ENCODE data around the gene ZNF142. TPM values are rescaled to one million over a fixed set of nuclear protein-coding genes. Genes with fewer than 3 reads are reported as not detected.

The ZNF142 gene
- total and polyA plus RNA-seq, 9 of the 15 experiments (the other 6 are each of a cell fraction or from before 2014, with no cell fraction given), result 0.50 to 26.1 (median 4.5) TPM

DNA sequence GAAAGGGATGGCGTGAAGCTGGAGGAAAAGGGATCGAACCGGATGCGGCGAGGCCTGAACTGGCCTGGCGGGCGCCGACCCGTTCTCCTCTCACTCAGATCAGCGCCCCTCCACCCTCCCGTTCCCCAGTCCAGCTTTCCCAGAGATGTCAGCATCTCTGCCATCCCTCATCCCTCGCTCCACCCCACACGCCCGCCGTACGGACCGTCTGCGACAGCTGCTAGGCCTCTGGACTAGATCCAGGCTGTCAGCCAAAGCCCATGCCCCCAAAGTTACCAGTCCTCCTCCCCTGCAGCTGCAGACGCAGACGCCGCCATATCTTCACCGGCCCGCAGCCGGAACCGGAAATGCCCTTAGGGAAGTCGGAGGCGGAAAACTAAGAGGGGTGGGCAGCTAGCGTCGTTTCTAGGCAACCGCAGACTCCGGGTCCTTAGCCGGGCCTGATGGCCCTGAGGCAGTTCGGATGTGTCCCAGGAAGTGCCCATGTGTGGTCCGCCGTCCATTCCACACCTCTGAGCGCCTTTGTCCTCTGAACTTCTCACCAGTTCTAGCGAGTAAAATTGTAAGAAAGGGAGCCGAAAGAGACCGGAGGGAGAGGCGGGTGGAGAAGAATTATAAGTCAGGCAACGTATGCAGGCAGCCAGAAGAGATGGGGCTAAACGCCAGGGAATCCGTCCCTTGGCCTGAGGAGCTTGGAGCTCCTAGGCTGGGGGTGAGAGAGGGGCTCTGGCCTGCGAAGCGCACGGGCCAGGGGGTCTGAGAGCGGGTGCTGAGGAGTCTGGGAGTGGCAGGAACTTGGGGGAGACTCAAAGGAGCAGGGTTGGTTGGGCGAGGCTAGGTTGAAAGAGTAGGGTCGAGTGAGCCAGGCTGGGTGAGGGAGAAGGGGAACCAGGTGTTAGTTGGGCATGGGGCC is 12.5 kb upstream of the ZNF142 start, which contains the start of the genes RNF25 and STK36:
Gene RNF25, minus strand, starts transcription at position 349 of the 913 bp plus-strand sequence. Its CDS starts 32 bp downstream, at position 317.
Gene STK36, plus strand, starts transcription at position 433 of the 913 bp plus-strand sequence. CDS start 744 bp downstream, outside the sequence.
- DNase-seq (ENCODE audit: extremely low read depth in 1 of 4, low spot score in 3 of 4), result peak; percentile 66 to 84 (median 76)
- TF ChIP-seq ZFP30 (CRISPR knock-in tag; IDR thresholded peaks at IDR 0.05; ENCODE audit: borderline replicate concordance) (no peak), PHTF2 (CRISPR knock-in tag; IDR thresholded peaks at IDR 0.05) (no peak), CREBBP (IDR thresholded peaks at IDR 0.05; ENCODE audit: low read depth, low read length) (no peak), ZBTB7A (IDR thresholded peaks at IDR 0.05; ENCODE audit: borderline replicate concordance, control insufficient read depth, low read depth, low read length) (peak; percentile 10; the same call in 1 of the 2 replicates), MIER1 (IDR thresholded peaks at IDR 0.05; ENCODE audit: low read depth) (no peak), PML (IDR thresholded peaks at IDR 0.05; ENCODE audit: low read length) (peak; percentile 25; the same call in 1 of the 2 replicates), ZNF583 (CRISPR knock-in tag; IDR thresholded peaks at IDR 0.05) (no peak), KAT7 (CRISPR knock-in tag; IDR thresholded peaks at IDR 0.05; ENCODE audit: borderline replicate concordance) (no peak), ETS2 (tag; IDR thresholded peaks at IDR 0.05; ENCODE audit: borderline replicate concordance, poor library complexity, severe bottlenecking) (no peak), ZNF133 (CRISPR knock-in tag; IDR thresholded peaks at IDR 0.05) (no peak), ASH1L (IDR thresholded peaks at IDR 0.05; ENCODE audit: borderline replicate concordance, low read depth, partially characterized antibody) (no peak), MEF2D (tag; conservative IDR thresholded peaks at IDR 0.05; ENCODE audit: low read depth) (no peak), SRSF3 (IDR thresholded peaks at IDR 0.05; ENCODE audit: insufficient read depth, low read length) (no peak), ZNF12 (CRISPR knock-in tag; IDR thresholded peaks at IDR 0.05) (no peak)
- TF ChIP-seq, protein P1, sequence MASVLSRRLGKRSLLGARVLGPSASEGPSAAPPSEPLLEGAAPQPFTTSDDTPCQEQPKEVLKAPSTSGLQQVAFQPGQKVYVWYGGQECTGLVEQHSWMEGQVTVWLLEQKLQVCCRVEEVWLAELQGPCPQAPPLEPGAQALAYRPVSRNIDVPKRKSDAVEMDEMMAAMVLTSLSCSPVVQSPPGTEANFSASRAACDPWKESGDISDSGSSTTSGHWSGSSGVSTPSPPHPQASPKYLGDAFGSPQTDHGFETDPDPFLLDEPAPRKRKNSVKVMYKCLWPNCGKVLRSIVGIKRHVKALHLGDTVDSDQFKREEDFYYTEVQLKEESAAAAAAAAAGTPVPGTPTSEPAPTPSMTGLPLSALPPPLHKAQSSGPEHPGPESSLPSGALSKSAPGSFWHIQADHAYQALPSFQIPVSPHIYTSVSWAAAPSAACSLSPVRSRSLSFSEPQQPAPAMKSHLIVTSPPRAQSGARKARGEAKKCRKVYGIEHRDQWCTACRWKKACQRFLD (CRISPR knock-in tag; IDR thresholded peaks at IDR 0.05), result no peak
- TF ChIP-seq, protein P2, sequence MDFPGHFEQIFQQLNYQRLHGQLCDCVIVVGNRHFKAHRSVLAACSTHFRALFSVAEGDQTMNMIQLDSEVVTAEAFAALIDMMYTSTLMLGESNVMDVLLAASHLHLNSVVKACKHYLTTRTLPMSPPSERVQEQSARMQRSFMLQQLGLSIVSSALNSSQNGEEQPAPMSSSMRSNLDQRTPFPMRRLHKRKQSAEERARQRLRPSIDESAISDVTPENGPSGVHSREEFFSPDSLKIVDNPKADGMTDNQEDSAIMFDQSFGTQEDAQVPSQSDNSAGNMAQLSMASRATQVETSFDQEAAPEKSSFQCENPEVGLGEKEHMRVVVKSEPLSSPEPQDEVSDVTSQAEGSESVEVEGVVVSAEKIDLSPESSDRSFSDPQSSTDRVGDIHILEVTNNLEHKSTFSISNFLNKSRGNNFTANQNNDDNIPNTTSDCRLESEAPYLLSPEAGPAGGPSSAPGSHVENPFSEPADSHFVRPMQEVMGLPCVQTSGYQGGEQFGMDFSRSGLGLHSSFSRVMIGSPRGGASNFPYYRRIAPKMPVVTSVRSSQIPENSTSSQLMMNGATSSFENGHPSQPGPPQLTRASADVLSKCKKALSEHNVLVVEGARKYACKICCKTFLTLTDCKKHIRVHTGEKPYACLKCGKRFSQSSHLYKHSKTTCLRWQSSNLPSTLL (IDR thresholded peaks at IDR 0.05), result no peak
- TF ChIP-seq, protein P3, sequence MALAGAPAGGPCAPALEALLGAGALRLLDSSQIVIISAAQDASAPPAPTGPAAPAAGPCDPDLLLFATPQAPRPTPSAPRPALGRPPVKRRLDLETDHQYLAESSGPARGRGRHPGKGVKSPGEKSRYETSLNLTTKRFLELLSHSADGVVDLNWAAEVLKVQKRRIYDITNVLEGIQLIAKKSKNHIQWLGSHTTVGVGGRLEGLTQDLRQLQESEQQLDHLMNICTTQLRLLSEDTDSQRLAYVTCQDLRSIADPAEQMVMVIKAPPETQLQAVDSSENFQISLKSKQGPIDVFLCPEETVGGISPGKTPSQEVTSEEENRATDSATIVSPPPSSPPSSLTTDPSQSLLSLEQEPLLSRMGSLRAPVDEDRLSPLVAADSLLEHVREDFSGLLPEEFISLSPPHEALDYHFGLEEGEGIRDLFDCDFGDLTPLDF (CRISPR knock-in tag; IDR thresholded peaks at IDR 0.05), result no peak

More for the DNA sequence above, 12.5 kb upstream of the ZNF142 start, which contains the start of the genes RNF25 and STK36:
- ATAC-seq (peak; percentile 99), FAIRE-seq (peak; percentile 87)
- Histone ChIP-seq H3K9ac (ENCODE audit: insufficient read depth in 1 of 2, low read depth in 2 of 2, low read length in 2 of 2) (peak within 1 kb of the TSS; percentile 71 to 97), H2AFZ (ENCODE audit: low read depth, low read length) (peak within 1 kb of the TSS; percentile 99), H3K9me1 (ENCODE audit: control insufficient read depth, insufficient read depth, low read length) (no peaks in the 10 kb centered on the region), H3K79me2 (ENCODE audit: control insufficient read depth, insufficient read depth, low read length) (peaks cover 15% of the 10 kb centered on the region), H3K4me3 (peak within 1 kb of the TSS; percentile 66), H3K36me3 (ENCODE audit: control insufficient read depth, insufficient read depth, low read length) (peaks cover 5% of the 10 kb centered on the region; the same call in 1 of the 3 replicates), H3K9me3 (replicated peaks; ENCODE audit: control insufficient read depth, insufficient read depth, low read depth, low read length) (no peaks in the 10 kb centered on the region), H3K27me3 (ENCODE audit: control insufficient read depth in 2 of 2, insufficient read depth in 2 of 2, low read length in 2 of 2) (no peaks in the 10 kb centered on the region), H3K27ac (ENCODE audit: extremely low read depth, low read depth, low read length) (peak within 1 kb of the TSS; percentile 68), H3K4me1 (replicated peaks in 1 of 2; ENCODE audit: control insufficient read depth in 2 of 2, insufficient read depth in 2 of 2, low read length in 2 of 2) (peaks cover 0 to 9% of the 10 kb centered on the region in 2 experiments; a peak in 3 of 5 replicates), H4K20me1 (replicated peaks; ENCODE audit: control insufficient read depth, insufficient read depth, low read length) (no peaks in the 10 kb centered on the region), H3K4me2 (ENCODE audit: insufficient read depth, low read length) (peak within 1 kb of the TSS; percentile 93)
- no TSS peak for BruUV-seq (replicated peaks)
- intact Hi-C loops (cut with micrococcal nuclease), result no loop called here
- CTCF ChIA-PET (ENCODE audit: low intra/inter-chr PET ratio), result interaction anchor here (0.6 kb wide), 1 partner anchor 225 kb away, joined by 3 read pairs; no protein-coding TSS in a partner anchor
- POLR2A ChIA-PET, result interaction anchor here (0.6 to 1.9 kb wide), 5 partner anchors 10 to 38 kb away, joined by 3 to 8 read pairs (median 4); partner anchors contain the start of genes BCS1L and ZNF142
- in situ Hi-C loops (cut with MboI), result no loop called here
- 9% methylated on average over 34 of the region's 49 CpGs for WGBS (ENCODE audit: insufficient coverage, low coverage, missing lambda C conversion rate)

Data from K562 (cell line).